LHCN-M2 (cell line): Measurements from ENCODE around the gene GRAMD2B. TPM values are rescaled to one million over a fixed set of nuclear protein-coding genes. Genes with fewer than 3 reads are reported as not detected.
"Not testable (repeated sequence)": the region's sequence is repeated elsewhere in the genome, so short reads cannot be mapped to it uniquely, and the experiment has no call there.

Experiments
- DNase-seq: peaks from one replicate; pipeline ENCODE4 v3.0.0-alpha.2; 2012; ENCODE audit warnings: low read depth
- total RNA-seq: library from RNA; depleted of rRNA; stranded (reverse); fragments of >200 nt; gene quantifications from 2 replicates; pipeline ENCODE4 v1.2.3, GENCODE V29; 2014

The GRAMD2B gene
- total RNA-seq, 1 experiment from 2014 or later = 23.1 TPM

- DNase-seq = peak; percentile 83
Observed at GRCh38 chr5:126449751-126450271, 26.6 kb downstream of the GRAMD2B start.

GRCh38 chr5:126450346-126450745 lies 27.1 kb downstream of the GRAMD2B start:
- no peak for DNase-seq

GRCh38 chr5:126450907-126451306 lies 27.7 kb downstream of the GRAMD2B start:
- DNase-seq = no peak

- no peak for DNase-seq
Observed at GRCh38 chr5:126452477-126452876, 29.3 kb downstream of the GRAMD2B start.

GRCh38 chr5:126454081-126454480 lies 30.9 kb downstream of the GRAMD2B start:
- DNase-seq = no peak

- no peak for DNase-seq
Observed at GRCh38 chr5:126454535-126454934, 31.3 kb downstream of the GRAMD2B start.

GRCh38 chr5:126455264-126455663 lies 32.1 kb downstream of the GRAMD2B start:
- no peak for DNase-seq

GRCh38 chr5:126455728-126456127 lies 32.5 kb downstream of the GRAMD2B start:
- DNase-seq = no peak

GRCh38 chr5:126456217-126456820 lies 33.1 kb downstream of the GRAMD2B start:
- no peak for DNase-seq

GRCh38 chr5:126460459-126460858 lies 37.2 kb downstream of the GRAMD2B start:
- no peak for DNase-seq

GRCh38 chr5:126460977-126461376 lies 37.8 kb downstream of the GRAMD2B start:
- DNase-seq = no peak

- no peak for DNase-seq
Observed at GRCh38 chr5:126461838-126462237, 38.6 kb downstream of the GRAMD2B start.

GRCh38 chr5:126462239-126463014 lies 39.2 kb downstream of the GRAMD2B start:
- no peak for DNase-seq

GRCh38 chr5:126464016-126464415 lies 40.8 kb downstream of the GRAMD2B start:
- no peak for DNase-seq

- DNase-seq = no peak
Observed at GRCh38 chr5:126464959-126465358, 41.8 kb downstream of the GRAMD2B start.

- DNase-seq = no peak
Observed at GRCh38 chr5:126468091-126468490, 44.9 kb downstream of the GRAMD2B start.

GRCh38 chr5:126469536-126470316 lies 46.5 kb downstream of the GRAMD2B start:
- no peak for DNase-seq

GRCh38 chr5:126470529-126470928 lies 47.3 kb downstream of the GRAMD2B start:
- not testable (repeated sequence) for DNase-seq

GRCh38 chr5:126471247-126471646 lies 48.0 kb downstream of the GRAMD2B start:
- DNase-seq = no peak

- DNase-seq = peak; percentile 85
Observed at GRCh38 chr5:126471875-126472537, 48.8 kb downstream of the GRAMD2B start.

- DNase-seq = no peak
Observed at GRCh38 chr5:126472538-126472889, 49.3 kb downstream of the GRAMD2B start.
